GM23248 (cell line): ENCODE results near the gene DMAC2. TPM values are rescaled to one million over a fixed set of nuclear protein-coding genes. Genes with fewer than 3 reads are reported as not detected.

Experiments used
- DNase-seq: peaks from one replicate; pipeline ENCODE4 v3.0.0-alpha.2; 2015
- H2AFZ ChIP-seq: fragments of 200-600 bp; sonication (generic); 2 replicates; pipeline ENCODE4 v1.6.1; 2016; ENCODE audit warnings: antibody characterized with exemption
- H3F3A ChIP-seq: fragments of 200-600 bp; sonication (generic); 2 replicates; pipeline ENCODE4 v1.6.1; 2016; ENCODE audit warnings: mild to moderate bottlenecking, antibody characterized with exemption, mixed run types; ENCODE audit not compliant: insufficient read depth
- H3K27ac ChIP-seq: fragments of 200-600 bp; sonication (generic); 2 replicates; pipeline ENCODE4 v1.5.1; 2016; ENCODE audit warnings: mild to moderate bottlenecking
- H3K27me3 ChIP-seq: fragments of 200-600 bp; sonication (generic); replicated peaks from 2 replicates; pipeline ENCODE4 v1.6.1; 2016; ENCODE audit warnings: mild to moderate bottlenecking; ENCODE audit not compliant: insufficient read depth
- H3K36me3 ChIP-seq: fragments of 200-600 bp; sonication (generic); 2 replicates; pipeline ENCODE4 v1.6.1; 2016; ENCODE audit warnings: low read depth, mild to moderate bottlenecking
- H3K4me1 ChIP-seq: fragments of 200-600 bp; sonication (generic); 2 replicates; pipeline ENCODE4 v1.6.1; 2016; ENCODE audit warnings: mild to moderate bottlenecking; ENCODE audit not compliant: insufficient read depth
- H3K4me2 ChIP-seq: fragments of 200-600 bp; sonication (generic); one replicate; pipeline ENCODE4 v1.6.1; 2016; ENCODE audit warnings: mild to moderate bottlenecking; ENCODE audit not compliant: unreplicated experiment
- H3K4me3 ChIP-seq: fragments of 200-600 bp; sonication (generic); 2 replicates; pipeline ENCODE4 v1.5.1; 2016; ENCODE audit warnings: mild to moderate bottlenecking
- H3K79me2 ChIP-seq: fragments of 200-600 bp; sonication (generic); 2 replicates; pipeline ENCODE4 v1.6.1; 2016; ENCODE audit warnings: mild to moderate bottlenecking; ENCODE audit not compliant: insufficient read depth
- H3K9ac ChIP-seq: fragments of 200-600 bp; sonication (generic); 2 replicates; pipeline ENCODE4 v1.6.1; 2016; ENCODE audit warnings: mild to moderate bottlenecking
- H3K9me2 ChIP-seq: fragments of 200-600 bp; sonication (generic); 2 replicates; pipeline ENCODE4 v1.6.1; 2016; ENCODE audit warnings: mixed run types, mild to moderate bottlenecking, moderate library complexity; ENCODE audit not compliant: insufficient read depth
- H3K9me3 ChIP-seq: fragments of 200-600 bp; sonication (generic); one replicate; pipeline ENCODE4 v1.6.1; 2017; ENCODE audit warnings: low read depth
- H4K20me1 ChIP-seq: fragments of 200-600 bp; sonication (generic); 2 replicates; pipeline ENCODE4 v1.6.0; 2016; ENCODE audit not compliant: insufficient read depth
- EZH2 ChIP-seq: fragments of 200-600 bp; sonication (generic); IDR thresholded peaks from 2 replicates; pipeline ENCODE4 v1.6.1; 2018; ENCODE audit warnings: antibody characterized with exemption, mild to moderate bottlenecking; ENCODE audit not compliant: insufficient read depth, poor library complexity, severe bottlenecking
- EZH2phosphoT487 ChIP-seq: fragments of 200-600 bp; sonication (generic); IDR thresholded peaks from 2 replicates; pipeline ENCODE4 v1.6.1; 2018; ENCODE audit warnings: antibody characterized with exemption, moderate library complexity, mild to moderate bottlenecking, low read depth; ENCODE audit not compliant: insufficient read depth
- WGBS, 2 experiments: methylation state at CpG; one replicate each; pipeline ENCODE4 v1.1.6; 2015 to 2017; ENCODE audit warnings: low lambda C conversion rate in 2 of 2, low coverage in 1 of 2; ENCODE audit errors: missing lambda C conversion rate in 2 of 2; 5-methylcytosine and 5-hydroxymethylcytosine counted together
- in situ Hi-C: fragments of 300-500 bp; cut with MboI; formaldehyde crosslinking; loops from 2 replicates; pipeline ENCODE4 v1.15.0; 2020
- polyA plus RNA-seq: library from polyadenylated mRNA; unstranded; fragments of >200 nt; fragmentation: Nextera tagmentation; extraction: Ambion mirVana; gene quantifications from 2 replicates; pipeline ENCODE4 v1.2.1, GENCODE V29; 2016
- total RNA-seq: library from RNA; depleted of rRNA; stranded (reverse); fragments of >200 nt; shearing (Covaris generic); gene quantifications from 2 replicates; pipeline ENCODE4 v1.2.3, GENCODE V29; 2014

Gene DMAC2
- total and polyA plus RNA-seq, 2 experiments from 2014 or later = 49.2 to 52.9 TPM

GRCh38 chr19:41415154-41415571 is 24.5 kb downstream of the DMAC2 start:
- no peaks in the 10 kb centered on the region for H3K9me2 ChIP-seq
- in situ Hi-C loops = no loop called here
- H3F3A ChIP-seq = no peaks in the 10 kb centered on the region
- no peak overlapping the region for H2AFZ ChIP-seq
- 0 out of 2 replicates have a peak, but pooled peaks cover 1% of the 10 kb centered on the region for H3K79me2 ChIP-seq
- 0 out of 2 replicates have a peak, but pooled peaks cover 3% of the 10 kb centered on the region for H3K36me3 ChIP-seq
- H3K9ac ChIP-seq = no peak overlapping the region
- no peaks in the 10 kb centered on the region for H3K9me3 ChIP-seq
- 91 to 92% methylated on average over 8 to 9 of the region's 9 CpGs for WGBS, 2 experiments
- no peaks in the 10 kb centered on the region for H3K27me3 ChIP-seq
- no peaks in the 10 kb centered on the region for H4K20me1 ChIP-seq
- no peaks in the 10 kb centered on the region for H3K4me1 ChIP-seq
- no peak for TF ChIP-seq EZH2phosphoT487
- no peak overlapping the region for H3K27ac ChIP-seq
- no peak for DNase-seq
- no peak overlapping the region for H3K4me2 ChIP-seq
- H3K4me3 ChIP-seq = no peak overlapping the region

DNA sequence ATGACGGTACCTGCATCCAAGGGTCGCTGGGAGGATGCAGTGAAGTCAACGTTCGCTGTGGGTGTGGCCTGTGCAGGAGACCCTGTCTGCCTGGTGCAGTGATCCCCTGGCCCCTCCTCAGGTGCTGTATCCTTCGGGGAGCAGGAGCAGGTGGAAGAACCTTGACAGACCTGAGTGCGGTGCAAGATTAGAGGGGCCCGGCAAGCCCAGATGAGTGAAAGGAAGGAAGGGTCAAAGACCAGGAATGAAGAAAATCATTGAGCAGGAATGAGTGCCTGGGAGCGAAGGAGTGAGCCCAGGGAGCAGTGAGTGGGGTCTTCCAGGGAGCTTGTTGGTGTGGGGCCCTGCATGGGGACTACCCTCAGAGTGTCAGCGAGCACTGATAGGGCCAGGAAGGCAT is 25.3 kb downstream of the DMAC2 start:
- Histone ChIP-seq H3K27me3 (no peaks in the 10 kb centered on the region), H3K4me3 (no peak overlapping the region), H3K36me3 (no peaks in the 10 kb centered on the region), H3K27ac (no peak overlapping the region), H3K79me2 (0 out of 2 replicates have a peak, but pooled peaks cover 4% of the 10 kb centered on the region), H4K20me1 (no peaks in the 10 kb centered on the region), H3K4me1 (0 out of 2 replicates have a peak, but pooled peaks cover 5% of the 10 kb centered on the region), H2AFZ (no peak overlapping the region), H3F3A (no peaks in the 10 kb centered on the region), H3K4me2 (no peak overlapping the region), H3K9me2 (no peaks in the 10 kb centered on the region), H3K9ac (no peak overlapping the region), H3K9me3 (no peaks in the 10 kb centered on the region)
- WGBS, 2 experiments = 89% methylated on average over 9 of the region's 9 CpGs
- TF ChIP-seq EZH2 (no peak), EZH2phosphoT487 (no peak)
- in situ Hi-C loops = no loop called here
- DNase-seq = no peak

DNA sequence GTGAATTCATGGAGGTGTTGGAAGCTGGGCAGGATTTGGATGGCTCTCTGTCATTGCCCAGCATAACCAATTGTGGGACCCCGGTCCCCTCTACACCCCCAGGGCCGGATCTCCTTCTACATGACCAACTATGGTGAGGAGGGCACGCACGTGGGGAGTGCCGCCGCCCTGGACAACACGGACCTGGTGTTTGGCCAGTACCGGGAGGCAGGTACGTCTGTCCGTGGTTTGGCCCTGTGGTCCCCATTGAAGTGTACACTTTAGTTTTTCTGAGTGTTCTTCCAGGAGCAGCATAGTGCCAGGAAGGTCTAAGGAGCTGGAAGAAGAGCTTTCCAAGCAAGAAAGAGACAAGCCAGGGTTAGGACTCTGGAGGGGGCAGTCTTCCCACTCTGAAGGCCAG is 25.8 kb downstream of the DMAC2 start:
- Histone ChIP-seq H3K4me2 (no peak overlapping the region), H3K27ac (no peak overlapping the region), H3K9me2 (no peaks in the 10 kb centered on the region), H3K4me3 (no peak overlapping the region), H3K9me3 (no peaks in the 10 kb centered on the region), H3K27me3 (no peaks in the 10 kb centered on the region), H3K79me2 (0 out of 2 replicates have a peak, but pooled peaks cover 4% of the 10 kb centered on the region), H3K36me3 (no peaks in the 10 kb centered on the region), H3F3A (no peaks in the 10 kb centered on the region), H4K20me1 (no peaks in the 10 kb centered on the region), H3K4me1 (0 out of 2 replicates have a peak, but pooled peaks cover 6% of the 10 kb centered on the region), H3K9ac (no peak overlapping the region), H2AFZ (no peak overlapping the region)
- WGBS, 2 experiments = 88 to 89% methylated on average over 10 of the region's 10 CpGs
- DNase-seq = no peak
- in situ Hi-C loops = no loop called here
- TF ChIP-seq EZH2 = no peak
- no peak for TF ChIP-seq EZH2phosphoT487

DNA sequence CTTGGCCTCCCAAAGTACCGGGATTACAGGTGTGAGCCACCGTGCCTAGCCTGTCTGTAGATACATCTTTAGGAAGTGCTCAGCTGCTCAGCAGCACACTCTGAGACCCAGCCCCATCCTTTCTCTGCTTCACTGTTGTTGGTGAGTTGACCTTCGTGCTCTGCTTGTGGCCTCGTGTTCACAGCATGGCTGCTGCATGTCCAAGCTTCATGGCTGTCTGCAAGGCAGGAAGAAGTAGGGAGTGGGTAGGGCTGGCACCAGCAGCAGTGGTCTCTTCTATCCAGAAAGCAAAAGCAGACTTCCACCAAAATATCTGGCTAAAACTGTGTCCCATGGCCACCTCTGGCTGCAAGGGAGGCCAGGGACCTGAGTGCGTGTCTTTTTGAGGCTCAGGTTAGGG is 26.8 kb downstream of the DMAC2 start:
- no peak overlapping the region for H3K4me2 ChIP-seq
- no peak for DNase-seq
- in situ Hi-C loops = no loop called here

DNA sequence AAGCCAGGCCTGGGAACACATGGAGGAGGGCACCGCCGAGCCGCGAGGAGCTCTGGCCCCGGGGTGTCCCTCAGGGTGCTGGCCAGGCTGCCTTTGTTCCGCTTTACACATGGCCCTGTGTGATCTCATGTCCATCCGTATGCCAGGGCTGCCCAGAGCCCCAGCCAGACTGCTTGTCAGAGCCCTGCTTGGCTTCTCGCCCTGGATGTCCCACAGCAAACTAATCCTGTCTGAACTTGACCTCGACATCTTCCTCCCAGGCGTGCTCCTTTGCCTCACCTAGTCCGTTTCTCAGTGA is 27.8 kb downstream of the DMAC2 start:
- no peaks in the 10 kb centered on the region for H4K20me1 ChIP-seq
- H3K9me2 ChIP-seq = no peaks in the 10 kb centered on the region
- H3K27me3 ChIP-seq = no peaks in the 10 kb centered on the region
- H2AFZ ChIP-seq = no peak overlapping the region
- H3K4me1 ChIP-seq = 0 out of 2 replicates have a peak, but pooled peaks cover 6% of the 10 kb centered on the region
- no peak overlapping the region for H3K9ac ChIP-seq
- H3K9me3 ChIP-seq = no peaks in the 10 kb centered on the region
- 0 out of 2 replicates have a peak, but pooled peaks cover 4% of the 10 kb centered on the region for H3K79me2 ChIP-seq
- TF ChIP-seq EZH2phosphoT487 = no peak
- TF ChIP-seq EZH2 = no peak
- no peak overlapping the region for H3K4me2 ChIP-seq
- no peaks in the 10 kb centered on the region for H3F3A ChIP-seq
- no peak overlapping the region for H3K4me3 ChIP-seq
- WGBS, 2 experiments = 75 to 76% methylated on average over 11 of the region's 11 CpGs
- no peaks in the 10 kb centered on the region for H3K36me3 ChIP-seq
- no peak overlapping the region for H3K27ac ChIP-seq
- in situ Hi-C loops = no loop called here
- no peak for DNase-seq

More for the DNA sequence above, 26.8 kb downstream of the DMAC2 start:
- H3F3A ChIP-seq = no peaks in the 10 kb centered on the region
- 0 out of 2 replicates have a peak, but pooled peaks cover 6% of the 10 kb centered on the region for H3K4me1 ChIP-seq
- no peak overlapping the region for H3K9ac ChIP-seq
- no peaks in the 10 kb centered on the region for H3K27me3 ChIP-seq
- no peaks in the 10 kb centered on the region for H4K20me1 ChIP-seq
- no peak overlapping the region for H3K4me3 ChIP-seq
- no peaks in the 10 kb centered on the region for H3K9me2 ChIP-seq
- H3K79me2 ChIP-seq = 0 out of 2 replicates have a peak, but pooled peaks cover 4% of the 10 kb centered on the region
- 96 to 99% methylated on average over 5 of the region's 5 CpGs for WGBS, 2 experiments
- no peak overlapping the region for H3K27ac ChIP-seq
- no peaks in the 10 kb centered on the region for H3K9me3 ChIP-seq
- H2AFZ ChIP-seq = no peak overlapping the region
- no peaks in the 10 kb centered on the region for H3K36me3 ChIP-seq
- TF ChIP-seq EZH2 (no peak), EZH2phosphoT487 (no peak)
